ENCODE results near the gene ACTL8.

The ACTL8 gene

DNA sequence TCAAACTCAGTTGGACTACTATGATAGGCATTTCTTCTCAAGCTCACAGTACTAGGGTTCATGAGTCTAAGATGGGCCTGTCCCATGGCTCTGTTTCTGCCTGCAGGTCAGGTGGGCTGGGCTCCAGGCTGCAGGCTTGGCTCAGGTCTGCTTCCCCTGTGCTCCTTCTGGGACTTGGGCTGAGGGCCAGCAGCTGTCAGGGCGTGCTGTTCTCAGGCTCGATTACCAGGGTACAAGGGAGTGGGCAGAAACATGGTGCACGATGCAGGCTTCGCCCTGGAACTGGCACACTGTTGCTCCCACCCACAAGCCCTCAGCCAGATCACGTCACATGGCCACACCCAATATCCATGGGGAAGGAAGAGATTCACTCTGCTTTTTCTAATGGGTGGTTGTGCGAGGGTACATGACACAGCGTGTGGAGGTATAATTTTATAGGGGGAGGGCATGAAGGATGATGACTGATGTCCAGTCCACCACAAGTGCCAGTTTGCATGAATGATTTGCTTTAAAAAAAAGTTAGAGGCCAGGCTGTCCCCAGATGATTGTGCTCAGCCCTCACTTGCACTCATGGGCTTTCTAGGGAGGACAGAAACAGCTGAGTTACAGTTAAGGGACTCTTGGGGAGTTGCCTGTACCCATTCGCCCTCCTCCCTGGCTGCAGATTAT lies 118.0 kb downstream of the ACTL8 start:
- no peak overlapping the region for H2BK5ac ChIP-seq (ENCODE audit: low read length)
- H3K36me3 ChIP-seq (ENCODE audit: control insufficient read depth, insufficient read depth, low read length), result no peaks in the 10 kb centered on the region
- no peak overlapping the region for H3K4me3 ChIP-seq (ENCODE audit: low read length)
- no peaks in the 10 kb centered on the region for H3K79me2 ChIP-seq (ENCODE audit: control insufficient read depth, insufficient read depth, low read length)
- H3K9ac ChIP-seq (ENCODE audit: low read length), result no peak overlapping the region
- H3K4ac ChIP-seq (ENCODE audit: low read depth, low read length), result no peak overlapping the region
- no peak overlapping the region for H3K4me2 ChIP-seq (ENCODE audit: low read length)
- H3K23ac ChIP-seq (ENCODE audit: low read length), result no peak overlapping the region
- DNase-seq, result no peak
- H3K18ac ChIP-seq (ENCODE audit: low read length), result no peak overlapping the region
- H3K27me3 ChIP-seq (ENCODE audit: insufficient read depth, low read length, poor library complexity), result no peaks in the 10 kb centered on the region
- peaks cover 6% of the 10 kb centered on the region for H3K4me1 ChIP-seq (ENCODE audit: control insufficient read depth, low read depth, low read length)
- no CpG with 5 or more reads among the region's 8 CpGs for WGBS (ENCODE audit: extremely low coverage, insufficient coverage, low lambda C conversion rate)
- H3K56ac ChIP-seq (ENCODE audit: low read length), result no peak overlapping the region
- H3K27ac ChIP-seq (ENCODE audit: low read depth, low read length), result no peak overlapping the region
- H2BK15ac ChIP-seq (replicated peaks; ENCODE audit: low read depth), result no peak overlapping the region
- H3K79me1 ChIP-seq (ENCODE audit: low read length), result no peaks in the 10 kb centered on the region
- no peak overlapping the region for H4K5ac ChIP-seq (ENCODE audit: low read length)
- no peak overlapping the region for H2AK5ac ChIP-seq (ENCODE audit: low read length)
- no peak overlapping the region for H2BK120ac ChIP-seq (ENCODE audit: low read depth, low read length)
- no peak overlapping the region for H4K8ac ChIP-seq (ENCODE audit: low read depth, low read length)

DNA sequence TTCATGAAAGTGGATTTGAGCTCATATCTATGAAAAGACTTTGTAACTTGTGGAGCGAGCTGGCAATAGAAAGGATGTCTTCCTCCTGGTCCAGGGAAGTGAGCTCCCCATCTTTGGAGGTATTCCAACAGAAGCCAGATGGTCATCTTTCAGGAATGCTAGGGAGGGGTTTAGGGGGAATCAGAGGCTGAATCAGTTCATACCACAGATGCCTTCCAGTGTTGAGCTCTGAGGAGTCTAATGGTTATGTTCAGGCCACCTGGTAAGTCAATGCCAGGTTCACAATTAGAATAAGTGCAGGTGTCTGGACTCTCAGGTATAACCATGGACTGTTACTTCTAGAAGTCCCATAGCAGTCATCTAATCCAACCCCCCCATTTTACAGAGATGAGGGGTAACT lies 119.1 kb downstream of the ACTL8 start:
- no CpG with 5 or more reads among the region's 1 CpG for WGBS (ENCODE audit: extremely low coverage, insufficient coverage, low lambda C conversion rate)
- Histone ChIP-seq H2BK5ac (ENCODE audit: low read length) (no peak overlapping the region), H2BK15ac (replicated peaks; ENCODE audit: low read depth) (no peak overlapping the region)

DNA sequence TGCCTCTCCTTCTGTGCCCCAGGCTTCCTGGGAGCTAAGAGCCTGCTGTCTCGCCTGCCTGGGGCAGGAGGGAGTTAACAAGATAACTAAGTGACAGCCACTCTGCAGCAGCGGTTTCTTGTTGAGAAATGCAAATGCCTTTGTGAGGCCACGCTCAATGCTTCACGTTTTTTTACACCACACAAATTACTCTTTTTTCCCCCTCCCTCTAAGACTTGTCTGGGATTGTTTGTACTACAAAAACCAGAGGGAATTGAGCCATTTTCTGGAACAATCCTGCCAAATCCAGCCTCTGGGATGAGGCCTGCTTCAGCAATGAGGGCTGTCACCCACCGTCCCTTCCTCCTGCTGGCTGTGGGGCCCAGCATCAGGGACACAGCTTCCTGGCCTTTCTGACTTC lies 119.6 kb downstream of the ACTL8 start:
- peak; percentile 78 for DNase-seq

More for the DNA sequence above, 119.1 kb downstream of the ACTL8 start:
- Histone ChIP-seq H3K79me2 (ENCODE audit: control insufficient read depth, insufficient read depth, low read length) (no peaks in the 10 kb centered on the region), H3K9ac (ENCODE audit: low read length) (no peak overlapping the region), H3K4ac (ENCODE audit: low read depth, low read length) (no peak overlapping the region), H3K23ac (ENCODE audit: low read length) (no peak overlapping the region), H3K36me3 (ENCODE audit: control insufficient read depth, insufficient read depth, low read length) (no peaks in the 10 kb centered on the region), H3K27ac (ENCODE audit: low read depth, low read length) (no peak overlapping the region), H3K4me1 (ENCODE audit: control insufficient read depth, low read depth, low read length) (peaks cover 6% of the 10 kb centered on the region), H2BK120ac (ENCODE audit: low read depth, low read length) (no peak overlapping the region), H3K56ac (ENCODE audit: low read length) (no peak overlapping the region), H3K27me3 (ENCODE audit: insufficient read depth, low read length, poor library complexity) (no peaks in the 10 kb centered on the region), H3K79me1 (ENCODE audit: low read length) (no peaks in the 10 kb centered on the region), H4K8ac (ENCODE audit: low read depth, low read length) (no peak overlapping the region), H4K5ac (ENCODE audit: low read length) (no peak overlapping the region), H3K4me3 (ENCODE audit: low read length) (no peak overlapping the region), H3K18ac (ENCODE audit: low read length) (no peak overlapping the region), H3K4me2 (ENCODE audit: low read length) (no peak overlapping the region), H2AK5ac (ENCODE audit: low read length) (no peak overlapping the region)
- DNase-seq, result peak; percentile 66

DNA sequence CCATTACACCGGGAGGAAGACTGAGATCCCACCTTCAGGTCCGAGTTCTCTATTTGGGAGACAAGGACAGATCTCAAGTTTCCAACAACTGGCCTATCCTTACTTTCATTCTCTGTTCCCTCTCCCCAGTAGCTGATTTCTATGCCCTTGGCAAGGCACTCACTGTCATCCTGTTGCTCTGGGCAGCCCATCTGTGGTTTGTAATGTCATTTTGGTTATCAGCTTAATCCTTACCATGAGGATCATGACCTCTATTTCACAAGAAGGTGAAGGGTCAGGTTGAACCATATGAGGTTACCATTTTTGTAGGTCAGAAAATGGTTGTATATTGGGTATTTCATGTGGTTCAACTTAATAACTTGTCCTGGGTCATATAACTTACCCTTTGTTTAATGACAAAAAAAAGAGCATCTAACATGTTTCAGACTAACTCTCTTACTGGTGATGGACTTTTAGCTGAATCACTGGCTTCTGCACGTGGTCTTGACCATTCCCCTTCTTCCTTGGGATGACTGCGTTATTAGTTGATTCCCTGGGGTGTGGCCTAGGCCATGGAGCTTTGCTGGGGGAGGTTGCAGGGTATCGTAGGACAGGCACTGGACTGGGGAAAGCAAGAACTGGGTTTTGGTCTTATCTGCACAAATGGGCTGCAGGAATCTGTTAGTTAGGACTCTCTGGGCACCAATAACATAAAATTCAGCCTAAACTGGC lies 120.2 kb downstream of the ACTL8 start:
- Histone ChIP-seq H3K27ac (ENCODE audit: low read depth, low read length) (no peak overlapping the region), H4K8ac (ENCODE audit: low read depth, low read length) (no peak overlapping the region), H4K5ac (ENCODE audit: low read length) (no peak overlapping the region), H3K4ac (ENCODE audit: low read depth, low read length) (no peak overlapping the region), H3K18ac (ENCODE audit: low read length) (no peak overlapping the region), H3K4me1 (ENCODE audit: control insufficient read depth, low read depth, low read length) (peaks cover 6% of the 10 kb centered on the region), H2BK15ac (replicated peaks; ENCODE audit: low read depth) (no peak overlapping the region), H3K4me3 (ENCODE audit: low read length) (no peak overlapping the region), H3K79me2 (ENCODE audit: control insufficient read depth, insufficient read depth, low read length) (no peaks in the 10 kb centered on the region), H2AK5ac (ENCODE audit: low read length) (no peak overlapping the region), H3K56ac (ENCODE audit: low read length) (peak overlapping the region; percentile 18), H2BK120ac (ENCODE audit: low read depth, low read length) (no peak overlapping the region), H3K79me1 (ENCODE audit: low read length) (no peaks in the 10 kb centered on the region), H2BK5ac (ENCODE audit: low read length) (peak overlapping the region; percentile 71), H3K27me3 (ENCODE audit: insufficient read depth, low read length, poor library complexity) (no peaks in the 10 kb centered on the region), H3K4me2 (ENCODE audit: low read length) (no peak overlapping the region), H3K23ac (ENCODE audit: low read length) (no peak overlapping the region), H3K9ac (ENCODE audit: low read length) (no peak overlapping the region), H3K36me3 (ENCODE audit: control insufficient read depth, insufficient read depth, low read length) (no peaks in the 10 kb centered on the region)
- WGBS (ENCODE audit: extremely low coverage, insufficient coverage, low lambda C conversion rate), result no CpG with 5 or more reads among the region's 5 CpGs
- DNase-seq, result no peak

More for the DNA sequence above, 119.6 kb downstream of the ACTL8 start:
- Histone ChIP-seq H2AK5ac (ENCODE audit: low read length) (no peak overlapping the region), H3K27me3 (ENCODE audit: insufficient read depth, low read length, poor library complexity) (no peaks in the 10 kb centered on the region), H4K5ac (ENCODE audit: low read length) (no peak overlapping the region), H3K4me3 (ENCODE audit: low read length) (no peak overlapping the region), H3K18ac (ENCODE audit: low read length) (no peak overlapping the region), H3K56ac (ENCODE audit: low read length) (peak overlapping the region; percentile 63), H2BK15ac (replicated peaks; ENCODE audit: low read depth) (no peak overlapping the region), H3K4me1 (ENCODE audit: control insufficient read depth, low read depth, low read length) (peaks cover 6% of the 10 kb centered on the region), H3K4ac (ENCODE audit: low read depth, low read length) (no peak overlapping the region), H3K79me2 (ENCODE audit: control insufficient read depth, insufficient read depth, low read length) (no peaks in the 10 kb centered on the region), H4K8ac (ENCODE audit: low read depth, low read length) (no peak overlapping the region), H3K27ac (ENCODE audit: low read depth, low read length) (no peak overlapping the region), H2BK5ac (ENCODE audit: low read length) (peak overlapping the region; percentile 71), H3K36me3 (ENCODE audit: control insufficient read depth, insufficient read depth, low read length) (no peaks in the 10 kb centered on the region), H3K9ac (ENCODE audit: low read length) (peak overlapping the region; percentile 36), H3K23ac (ENCODE audit: low read length) (no peak overlapping the region), H3K79me1 (ENCODE audit: low read length) (no peaks in the 10 kb centered on the region), H2BK120ac (ENCODE audit: low read depth, low read length) (no peak overlapping the region), H3K4me2 (ENCODE audit: low read length) (no peak overlapping the region)
- WGBS (ENCODE audit: extremely low coverage, insufficient coverage, low lambda C conversion rate), result no CpG with 5 or more reads among the region's 5 CpGs

DNA sequence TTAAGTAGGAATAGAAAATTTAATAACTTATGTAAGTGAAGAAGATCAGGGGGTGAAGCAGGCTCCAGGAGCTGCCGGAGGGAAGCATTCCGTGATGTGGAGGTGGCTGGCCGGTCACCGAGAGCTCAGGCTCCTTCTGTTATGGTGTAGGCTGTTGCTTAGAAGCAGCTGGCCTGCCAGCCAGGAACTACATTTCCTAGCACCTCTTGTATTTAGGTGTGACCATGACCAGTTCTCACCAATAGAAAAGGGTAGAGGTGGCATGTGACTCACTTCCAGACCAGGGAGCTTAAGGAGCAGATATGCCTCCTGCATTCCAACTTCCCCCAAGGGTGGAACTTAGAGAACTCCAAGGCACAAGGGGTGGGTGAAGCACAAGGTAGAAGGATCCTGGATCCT lies 120.7 kb downstream of the ACTL8 start:
- DNase-seq, result peak; percentile 93
- no peak overlapping the region for H3K4ac ChIP-seq (ENCODE audit: low read depth, low read length)

More for the DNA sequence above, 120.7 kb downstream of the ACTL8 start:
- Histone ChIP-seq H3K36me3 (ENCODE audit: control insufficient read depth, insufficient read depth, low read length) (no peaks in the 10 kb centered on the region), H2AK5ac (ENCODE audit: low read length) (no peak overlapping the region), H3K27me3 (ENCODE audit: insufficient read depth, low read length, poor library complexity) (no peaks in the 10 kb centered on the region), H2BK15ac (replicated peaks; ENCODE audit: low read depth) (no peak overlapping the region), H3K79me1 (ENCODE audit: low read length) (no peaks in the 10 kb centered on the region), H3K23ac (ENCODE audit: low read length) (no peak overlapping the region), H3K4me3 (ENCODE audit: low read length) (no peak overlapping the region), H4K5ac (ENCODE audit: low read length) (no peak overlapping the region), H2BK5ac (ENCODE audit: low read length) (no peak overlapping the region), H4K8ac (ENCODE audit: low read depth, low read length) (no peak overlapping the region), H3K79me2 (ENCODE audit: control insufficient read depth, insufficient read depth, low read length) (no peaks in the 10 kb centered on the region), H3K56ac (ENCODE audit: low read length) (no peak overlapping the region), H3K27ac (ENCODE audit: low read depth, low read length) (no peak overlapping the region), H3K18ac (ENCODE audit: low read length) (no peak overlapping the region), H3K4me2 (ENCODE audit: low read length) (no peak overlapping the region), H3K4me1 (ENCODE audit: control insufficient read depth, low read depth, low read length) (peaks cover 6% of the 10 kb centered on the region), H3K9ac (ENCODE audit: low read length) (no peak overlapping the region), H2BK120ac (ENCODE audit: low read depth, low read length) (no peak overlapping the region)
- no CpG with 5 or more reads among the region's 4 CpGs for WGBS (ENCODE audit: extremely low coverage, insufficient coverage, low lambda C conversion rate)
